GM12878 (cell line): ENCODE results near the gene ZFAND2B. TPM values are rescaled to one million over a fixed set of nuclear protein-coding genes. Genes with fewer than 3 reads are reported as not detected.

Experiments
- ATAC-seq: fragments of 200-7000 bp; cut with Tn5 transposase; 3 replicates; pipeline ENCODE4 v1.9.1; 2020; ENCODE audit warnings: mild to moderate bottlenecking, moderate library complexity
- BruUV-seq: library from RNA; stranded (reverse); fragments of 400-500 nt; replicated peaks from 2 replicates; lab custom pipeline; 2021; lab: Mats Ljungman, UMichigan
- CTCF ChIA-PET: fragments of 300-600 bp; sonication (Branson Sonifier 250); formaldehyde crosslinking; extraction: SDS; loops from one replicate; lab custom pipeline; 2021; ENCODE audit warnings: inconsistent platforms; lab: Yijun Ruan, JAX
- POLR2A ChIA-PET: fragments of 350-600 bp; formaldehyde crosslinking; extraction: SDS; loops from one replicate; lab custom pipeline; 2021; ENCODE audit warnings: inconsistent platforms; lab: Charles Lee
- RAD21 ChIA-PET: fragments of 300-600 bp; sonication (Branson Sonifier 250); formaldehyde crosslinking; loops from one replicate; lab custom pipeline; 2023; ENCODE audit warnings: antibody characterized with exemption; ENCODE audit not compliant: unreplicated experiment; lab: Charles Lee
- SMC1A ChIA-PET: fragments of 300-600 bp; sonication (Branson Sonifier 250); formaldehyde crosslinking; loops from one replicate; lab custom pipeline; 2023; ENCODE audit not compliant: unreplicated experiment, uncharacterized antibody; lab: Charles Lee
- DNase-seq: peaks from one replicate; pipeline ENCODE4 v3.0.0-alpha.2; 2011; ENCODE audit warnings: low read depth, low spot score
- FAIRE-seq: peaks from 3 replicates; lab custom pipeline; 2011; peaks lifted over from hg19 to GRCh38; lab: Jason Lieb, UNC
- H2AFZ ChIP-seq: 2 replicates; pipeline ENCODE4 v1.6.0; 2011; ENCODE audit warnings: low read depth, low read length, control low read depth; ENCODE audit not compliant: control insufficient read depth
- H3K27ac ChIP-seq: 2 replicates; pipeline ENCODE4 v1.5.1; 2011; ENCODE audit warnings: control low read depth; ENCODE audit not compliant: control insufficient read depth, insufficient read depth
- H3K27me3 ChIP-seq, 2 experiments: replicated peaks in 1 of 2; 2 replicates each; pipeline versions ENCODE4 v1.6.0 to v1.6.1; 2011; ENCODE audit warnings: low read length in 1 of 2; ENCODE audit not compliant: control insufficient read depth in 2 of 2, insufficient read depth in 2 of 2
- H3K36me3 ChIP-seq, 2 experiments: 2 replicates each; pipeline ENCODE4 v1.5.1; 2011; ENCODE audit warnings: low read length in 1 of 2; ENCODE audit not compliant: control insufficient read depth in 2 of 2, insufficient read depth in 2 of 2
- H3K4me1 ChIP-seq: 2 replicates; pipeline ENCODE4 v1.6.1; 2011; ENCODE audit warnings: mild to moderate bottlenecking, low read length, moderate library complexity, mixed read lengths; ENCODE audit not compliant: control insufficient read depth, insufficient read depth
- H3K4me2 ChIP-seq: 2 replicates; pipeline ENCODE4 v1.6.0; 2011; ENCODE audit warnings: control low read depth; ENCODE audit not compliant: control insufficient read depth, insufficient read depth
- H3K4me3 ChIP-seq: fragments of 200-600 bp; sonication (generic); 2 replicates; pipeline ENCODE4 v1.5.1; 2016
- H3K79me2 ChIP-seq: 2 replicates; pipeline ENCODE4 v1.6.0; 2011; ENCODE audit warnings: low read length; ENCODE audit not compliant: control insufficient read depth, insufficient read depth
- H3K9ac ChIP-seq: 2 replicates; pipeline ENCODE4 v1.8.0; 2011; ENCODE audit warnings: low read length, control low read depth, mixed read lengths; ENCODE audit not compliant: control insufficient read depth, insufficient read depth
- H3K9me3 ChIP-seq: replicated peaks from 3 replicates; pipeline ENCODE4 v1.5.1; 2011; ENCODE audit warnings: mild to moderate bottlenecking, low read length; ENCODE audit not compliant: control insufficient read depth, insufficient read depth
- H4K20me1 ChIP-seq: 2 replicates; pipeline ENCODE4 v1.6.0; 2011; ENCODE audit not compliant: control insufficient read depth, insufficient read depth
- ASH2L ChIP-seq: fragments of 300-600, 200-600 bp; sonication (generic); IDR thresholded peaks from 2 replicates; pipeline ENCODE4 v1.6.1; 2017; ENCODE audit warnings: low read depth, mild to moderate bottlenecking, borderline replicate concordance
- BHLHE40 ChIP-seq, 2 experiments: fragments of 450-650 bp in 1 of 2; IDR thresholded peaks; 2 replicates each; pipeline ENCODE4 v1.6.1; 2011 to 2017; ENCODE audit warnings: low read depth in 2 of 2, borderline replicate concordance in 1 of 2, improper control_type of control experiment in 1 of 2, low read length in 1 of 2, mild to moderate bottlenecking in 1 of 2
- CBX3 ChIP-seq: fragments of 200-600 bp; sonication (generic); IDR thresholded peaks from 2 replicates; pipeline ENCODE4 v1.6.1; 2016; ENCODE audit warnings: low read depth, borderline replicate concordance
- CREM ChIP-seq: IDR thresholded peaks from 2 replicates; pipeline ENCODE4 v1.6.1; 2014; ENCODE audit warnings: antibody characterized with exemption, low read depth
- HDGF ChIP-seq: fragments of 450-650 bp; IDR thresholded peaks from 2 replicates; pipeline ENCODE4 v1.6.1; 2016; ENCODE audit warnings: antibody characterized with exemption
- PML ChIP-seq: IDR thresholded peaks from 2 replicates; pipeline ENCODE4 v1.6.1; 2012; ENCODE audit warnings: low read length, inconsistent platforms
- POLR2A ChIP-seq: IDR thresholded peaks from 2 replicates; pipeline ENCODE4 v1.6.1; 2011; ENCODE audit warnings: low read depth, mild to moderate bottlenecking, low read length
- RCOR1 ChIP-seq: conservative IDR thresholded peaks from 2 replicates; pipeline ENCODE4 v1.6.1; 2012; ENCODE audit warnings: low read depth, low read length, improper control_type of control experiment
- SPI1 ChIP-seq: IDR thresholded peaks from 2 replicates; pipeline ENCODE4 v1.6.1; 2011; ENCODE audit warnings: low read depth, mild to moderate bottlenecking, low read length, moderate library complexity, borderline replicate concordance; ENCODE audit not compliant: insufficient read depth
- ZNF24 ChIP-seq: fragments of 450-650 bp; IDR thresholded peaks from 2 replicates; pipeline ENCODE4 v1.6.1; 2017; ENCODE audit warnings: antibody characterized with exemption, mild to moderate bottlenecking
- WGBS: methylation state at CpG from one replicate; pipeline ENCODE4 v1.1.6; 2016; ENCODE audit warnings: low lambda C conversion rate; ENCODE audit not compliant: insufficient replicate concordance, insufficient coverage; ENCODE audit errors: missing lambda C conversion rate; 5-methylcytosine and 5-hydroxymethylcytosine counted together
- in situ Hi-C: fragments of 300-500 bp; cut with MboI; formaldehyde crosslinking; loops from 9 replicates; pipeline ENCODE4 v1.14.3; 2018; ENCODE audit warnings: mixed read lengths
- intact Hi-C: fragments of 100-400 bp; cut with micrococcal nuclease; formaldehyde crosslinking; loops from one replicate; pipeline ENCODE4 v1.14.2; 2022; ENCODE audit not compliant: unreplicated experiment
- polyA plus RNA-seq, 11 experiments: library from polyadenylated mRNA; depleted of rRNA in 4 of 11; unstranded in 6 of 11; stranded (reverse) in 5 of 11; fragments of >200 nt; fragmentation: Nextera tagmentation in 4 of 11; fragmentation: Illumina TruSeq in 1 of 11; extraction: Ambion mirVana in 4 of 11; extraction: Trizol in 1 of 11; gene quantifications; 1 replicate in 1 of 11; 2 replicates in 10 of 11; pipeline versions ENCODE4 v1.2.1 to v1.2.3, GENCODE V29; 2011 to 2016; ENCODE audit warnings: inconsistent platforms in 2 of 11, missing spikeins in 2 of 11, low read depth in 1 of 11
- total RNA-seq, 4 experiments: library from RNA; depleted of rRNA in 3 of 4; stranded (reverse); fragments of >200 nt in 3 of 4; fragmentation: Illumina TruSeq in 1 of 4; extraction: Trizol in 1 of 4; gene quantifications; 2 replicates each; pipeline versions ENCODE4 v1.2.1 to v1.2.3, GENCODE V29; 2013 to 2021
- TF ChIP-seq, protein P1 (sequence below): fragments of 450-650 bp; formaldehyde crosslinking; IDR thresholded peaks from 2 replicates; pipeline ENCODE4 v1.5.0; 2022; ENCODE audit warnings: mild to moderate bottlenecking, missing genetic modification characterization
- TF ChIP-seq, protein P2 (sequence below): IDR thresholded peaks from 2 replicates; pipeline ENCODE4 v1.6.1; 2011; ENCODE audit warnings: borderline replicate concordance, low read depth, mild to moderate bottlenecking, moderate library complexity, low read length; ENCODE audit not compliant: insufficient read depth, poor library complexity, severe bottlenecking
- TF ChIP-seq, protein P3 (sequence below): IDR thresholded peaks from 2 replicates; pipeline ENCODE4 v1.6.1; 2012; ENCODE audit warnings: low read depth, low read length, improper control_type of control experiment

ZFAND2B gene
- total and polyA plus RNA-seq, 10 of the 15 experiments (the other 5 are each of a cell fraction or from before 2014, with no cell fraction given): 5.4 to 28.1 (median 22.4) TPM

DNA sequence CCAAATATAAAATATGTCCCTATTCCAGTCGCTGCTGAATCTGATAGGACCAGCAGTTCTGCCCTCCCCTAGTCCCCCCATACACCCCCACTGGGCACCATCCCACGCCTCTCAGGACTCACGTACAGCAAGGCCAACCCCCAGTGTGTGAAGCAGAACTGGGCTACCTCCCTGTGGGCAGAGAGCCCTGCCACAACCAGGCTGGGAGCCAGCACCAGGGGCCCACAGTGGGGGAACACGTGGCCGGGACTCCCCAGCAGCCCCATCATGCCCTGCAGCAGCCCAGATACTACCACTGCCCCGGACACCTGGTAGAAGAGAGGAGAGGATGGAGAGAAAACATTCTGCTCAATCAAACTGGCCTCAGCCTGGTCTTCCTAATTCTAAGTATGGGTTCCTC is 38.1 kb upstream of the ZFAND2B start:
- ChIA-PET SMC1A (no interaction called here), RAD21 (no interaction called here)
- H3K9ac ChIP-seq: no peak overlapping the region
- in situ Hi-C loops: no loop called here
- no peaks in the 10 kb centered on the region for H3K79me2 ChIP-seq
- H3K4me3 ChIP-seq: no peak overlapping the region
- no peaks in the 10 kb centered on the region for H3K4me1 ChIP-seq
- intact Hi-C loops: no loop called here
- no peak for TF ChIP-seq ASH2L
- TF ChIP-seq BHLHE40 (IDR thresholded peaks at IDR 0.05; ENCODE audit: borderline replicate concordance in 1 of 2, low read depth in 2 of 2, low read length in 1 of 2): peak in 1 of 2 experiments; percentile 19; a peak in 1 of 4 replicates
- TF ChIP-seq, all 136 proteins: peak for 1
- BruUV-seq: no TSS peak
- ChIA-PET CTCF (interaction anchor here (0.9 to 5.4 kb wide), 3 partner anchors 9 to 361 kb away, joined by 3 to 48 read pairs (median 3); no protein-coding TSS in a partner anchor), POLR2A (no interaction called here)
- H3K27ac ChIP-seq: no peak overlapping the region
- H3K4me2 ChIP-seq: no peak overlapping the region
- peak; percentile 69 for ATAC-seq
- no peak overlapping the region for H2AFZ ChIP-seq
- no peak for DNase-seq
- no peaks in the 10 kb centered on the region for H3K27me3 ChIP-seq
- H4K20me1 ChIP-seq: no peaks in the 10 kb centered on the region
- FAIRE-seq: no peak
- WGBS: 16% methylated on average over 6 of the region's 6 CpGs
- no peaks in the 10 kb centered on the region for H3K9me3 ChIP-seq
- H3K36me3 ChIP-seq: peaks cover 0 to 4% of the 10 kb centered on the region in 2 experiments

DNA sequence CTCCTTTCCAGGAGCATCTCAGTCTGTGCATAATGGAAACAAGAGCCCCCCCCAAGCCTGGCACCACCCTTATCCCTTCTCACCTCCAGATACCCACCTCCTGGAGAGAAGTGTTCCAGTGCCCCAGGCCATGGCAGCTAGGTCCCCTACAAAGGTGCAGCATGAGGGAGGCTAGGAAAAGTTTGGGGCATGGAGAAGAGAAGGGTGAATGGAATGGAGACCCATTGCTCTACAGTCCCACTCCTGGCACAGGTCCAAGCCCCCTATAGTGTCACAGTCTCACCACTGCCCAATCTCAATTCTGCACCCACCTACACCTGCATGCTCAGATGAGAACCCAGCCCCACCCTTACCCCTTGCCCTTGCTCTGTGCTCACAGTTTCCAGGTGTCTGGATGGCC is 37.6 kb upstream of the ZFAND2B start:
- no peaks in the 10 kb centered on the region for H3K27me3 ChIP-seq
- DNase-seq (no peak), ATAC-seq (no peak), FAIRE-seq (no peak)
- RAD21 ChIA-PET: no interaction called here
- no peak overlapping the region for H3K9ac ChIP-seq
- H3K9me3 ChIP-seq: no peaks in the 10 kb centered on the region
- H4K20me1 ChIP-seq: no peaks in the 10 kb centered on the region
- SMC1A ChIA-PET: no interaction called here
- POLR2A ChIA-PET: no interaction called here
- intact Hi-C loops (no loop called here), in situ Hi-C loops (no loop called here)
- H3K79me2 ChIP-seq: no peaks in the 10 kb centered on the region
- no TSS peak for BruUV-seq
- no peak overlapping the region for H3K4me3 ChIP-seq
- peaks cover under 1 to 4% of the 10 kb centered on the region in 2 experiments for H3K36me3 ChIP-seq
- H2AFZ ChIP-seq: no peak overlapping the region
- CTCF ChIA-PET: interaction anchor here (0.9 to 5.4 kb wide), 3 partner anchors 10 to 361 kb away, joined by 3 to 48 read pairs (median 3); no protein-coding TSS in a partner anchor
- H3K4me2 ChIP-seq: no peak overlapping the region
- no peaks in the 10 kb centered on the region for H3K4me1 ChIP-seq
- TF ChIP-seq CBX3 (no peak), POLR2A (no peak), CREM (no peak), RCOR1 (no peak), SPI1 (no peak), HDGF (no peak), PML (no peak), ZNF24 (no peak)
- TF ChIP-seq, protein P1, sequence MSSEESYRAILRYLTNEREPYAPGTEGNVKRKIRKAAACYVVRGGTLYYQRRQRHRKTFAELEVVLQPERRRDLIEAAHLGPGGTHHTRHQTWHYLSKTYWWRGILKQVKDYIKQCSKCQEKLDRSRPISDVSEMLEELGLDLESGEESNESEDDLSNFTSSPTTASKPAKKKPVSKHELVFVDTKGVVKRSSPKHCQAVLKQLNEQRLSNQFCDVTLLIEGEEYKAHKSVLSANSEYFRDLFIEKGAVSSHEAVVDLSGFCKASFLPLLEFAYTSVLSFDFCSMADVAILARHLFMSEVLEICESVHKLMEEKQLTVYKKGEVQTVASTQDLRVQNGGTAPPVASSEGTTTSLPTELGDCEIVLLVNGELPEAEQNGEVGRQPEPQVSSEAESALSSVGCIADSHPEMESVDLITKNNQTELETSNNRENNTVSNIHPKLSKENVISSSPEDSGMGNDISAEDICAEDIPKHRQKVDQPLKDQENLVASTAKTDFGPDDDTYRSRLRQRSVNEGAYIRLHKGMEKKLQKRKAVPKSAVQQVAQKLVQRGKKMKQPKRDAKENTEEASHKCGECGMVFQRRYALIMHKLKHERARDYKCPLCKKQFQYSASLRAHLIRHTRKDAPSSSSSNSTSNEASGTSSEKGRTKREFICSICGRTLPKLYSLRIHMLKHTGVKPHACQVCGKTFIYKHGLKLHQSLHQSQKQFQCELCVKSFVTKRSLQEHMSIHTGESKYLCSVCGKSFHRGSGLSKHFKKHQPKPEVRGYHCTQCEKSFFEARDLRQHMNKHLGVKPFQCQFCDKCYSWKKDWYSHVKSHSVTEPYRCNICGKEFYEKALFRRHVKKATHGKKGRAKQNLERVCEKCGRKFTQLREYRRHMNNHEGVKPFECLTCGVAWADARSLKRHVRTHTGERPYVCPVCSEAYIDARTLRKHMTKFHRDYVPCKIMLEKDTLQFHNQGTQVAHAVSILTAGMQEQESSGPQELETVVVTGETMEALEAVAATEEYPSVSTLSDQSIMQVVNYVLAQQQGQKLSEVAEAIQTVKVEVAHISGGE (CRISPR knock-in tag): no peak
- TF ChIP-seq, protein P2, sequence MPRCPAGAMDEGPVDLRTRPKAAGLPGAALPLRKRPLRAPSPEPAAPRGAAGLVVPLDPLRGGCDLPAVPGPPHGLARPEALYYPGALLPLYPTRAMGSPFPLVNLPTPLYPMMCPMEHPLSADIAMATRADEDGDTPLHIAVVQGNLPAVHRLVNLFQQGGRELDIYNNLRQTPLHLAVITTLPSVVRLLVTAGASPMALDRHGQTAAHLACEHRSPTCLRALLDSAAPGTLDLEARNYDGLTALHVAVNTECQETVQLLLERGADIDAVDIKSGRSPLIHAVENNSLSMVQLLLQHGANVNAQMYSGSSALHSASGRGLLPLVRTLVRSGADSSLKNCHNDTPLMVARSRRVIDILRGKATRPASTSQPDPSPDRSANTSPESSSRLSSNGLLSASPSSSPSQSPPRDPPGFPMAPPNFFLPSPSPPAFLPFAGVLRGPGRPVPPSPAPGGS: no peak
- TF ChIP-seq, protein P3, sequence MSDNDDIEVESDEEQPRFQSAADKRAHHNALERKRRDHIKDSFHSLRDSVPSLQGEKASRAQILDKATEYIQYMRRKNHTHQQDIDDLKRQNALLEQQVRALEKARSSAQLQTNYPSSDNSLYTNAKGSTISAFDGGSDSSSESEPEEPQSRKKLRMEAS: no peak
- no peak overlapping the region for H3K27ac ChIP-seq
